NCI-H2196 (cell line): Measurements from ENCODE around the gene TELO2.

Experiments used
- DNase-seq: peaks from one replicate; lab custom pipeline; 2025; ENCODE audit not compliant: unreplicated experiment; lab: John Stamatoyannopoulos, UW

The TELO2 gene

GRCh38 chr16:1550696-1551095, 57.5 kb downstream of the TELO2 start:
- DNase-seq = no peak

- DNase-seq = no peak
Observed at GRCh38 chr16:1551166-1551565, 58.0 kb downstream of the TELO2 start.

- no peak for DNase-seq
Observed at GRCh38 chr16:1552129-1552528, 59.0 kb downstream of the TELO2 start.

- no peak for DNase-seq
Observed at GRCh38 chr16:1553946-1554825, 61.0 kb downstream of the TELO2 start.

- no peak for DNase-seq
Observed at GRCh38 chr16:1554826-1555445, 61.8 kb downstream of the TELO2 start.

DNA sequence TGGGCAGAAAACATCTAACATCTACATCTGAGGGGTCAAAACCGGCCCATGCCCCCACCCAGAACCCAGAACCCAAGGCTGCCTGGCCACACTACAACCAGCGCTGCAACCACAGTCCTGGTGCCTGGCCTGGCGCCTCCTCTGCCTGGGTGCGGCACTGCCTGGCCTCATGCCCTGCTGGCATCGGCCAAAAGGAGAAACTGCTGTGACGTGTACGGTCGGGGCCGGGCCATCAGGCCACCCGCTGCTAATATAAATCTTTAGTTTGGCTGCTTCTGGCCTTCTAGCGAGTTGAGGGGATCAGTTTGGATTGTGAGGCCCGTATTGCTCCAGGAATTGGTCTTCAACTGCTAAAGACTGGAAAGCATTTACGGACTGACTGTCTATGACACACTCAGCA, 63.1 kb downstream of the TELO2 start:
- no peak for DNase-seq

DNA sequence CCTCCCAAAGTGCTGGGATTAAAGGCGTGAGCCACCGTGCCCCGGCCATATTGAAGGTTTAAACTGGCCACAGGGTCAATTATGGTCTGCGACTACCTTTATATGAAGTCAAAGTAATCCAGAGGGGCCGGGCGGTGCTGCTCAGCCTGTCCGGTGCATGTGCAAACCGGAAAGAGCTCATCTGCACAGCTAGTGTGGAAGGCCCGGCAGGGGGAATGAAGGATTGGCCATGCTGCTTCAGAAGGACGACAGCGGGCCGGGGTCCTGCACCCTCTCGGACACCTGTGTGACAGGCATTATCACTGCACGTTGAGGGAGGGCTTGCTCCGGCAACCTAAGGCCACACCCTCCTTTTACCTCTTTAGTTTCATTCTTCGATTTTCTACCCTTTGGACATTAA, 63.9 kb downstream of the TELO2 start:
- no peak for DNase-seq

DNA sequence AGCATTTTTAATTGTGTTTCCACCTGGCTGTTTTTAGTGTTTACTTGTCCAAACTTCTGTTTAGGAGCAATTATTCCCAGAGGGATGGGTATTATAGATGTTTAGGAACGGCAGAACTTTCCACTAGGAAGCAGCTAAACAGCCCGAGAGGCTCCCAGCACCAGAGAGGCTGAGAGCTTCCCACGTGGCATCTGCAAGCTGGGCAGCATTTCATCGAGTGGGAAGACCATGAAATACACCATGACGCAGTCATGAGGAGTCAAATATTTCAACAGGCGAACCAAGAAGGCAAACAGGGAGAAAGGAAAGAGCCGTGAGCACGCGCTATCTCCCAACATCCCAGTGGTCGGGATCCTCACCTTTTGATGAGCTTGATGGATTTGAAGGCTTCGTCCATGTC, 64.4 kb downstream of the TELO2 start:
- no peak for DNase-seq

DNA sequence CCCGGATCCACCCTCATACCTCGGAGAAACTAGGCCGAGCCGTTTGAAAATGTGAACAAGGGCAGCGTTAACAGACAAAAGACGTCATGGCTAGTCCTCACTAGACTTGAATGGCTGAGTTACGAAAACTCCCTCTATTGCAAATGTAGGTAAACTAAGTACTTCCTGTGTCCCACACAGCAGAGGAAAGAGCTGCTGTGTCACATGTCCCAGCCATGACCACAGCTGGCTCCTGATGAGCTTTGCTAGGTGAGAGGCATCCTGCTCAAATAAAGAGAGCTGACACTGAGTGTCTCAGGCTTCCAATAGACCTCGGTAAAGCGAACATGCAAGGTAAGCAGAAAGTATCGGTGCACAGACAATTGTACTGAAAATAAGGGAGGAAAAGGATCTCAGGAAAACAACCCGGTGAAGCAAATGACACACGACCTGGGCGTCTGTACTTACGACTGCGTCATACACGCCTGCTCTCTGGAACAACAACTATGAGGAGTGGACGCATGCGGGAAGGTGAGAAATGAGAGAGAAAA, 66.4 kb downstream of the TELO2 start:
- DNase-seq = no peak
